H1 (cell line): Measurements from ENCODE around the gene UGT1A6. TPM values are rescaled to one million over a fixed set of nuclear protein-coding genes. Genes with fewer than 3 reads are reported as not detected.

ENCODE experiments used
- CTCF ChIA-PET: fragments of 300-600 bp; sonication (Branson Sonifier 250); formaldehyde crosslinking; loops from one replicate; lab custom pipeline; 2021; ENCODE audit not compliant: partially characterized antibody; lab: Charles Lee
- POLR2A ChIA-PET: fragments of 300-600 bp; sonication (Branson Sonifier 250); formaldehyde crosslinking; loops from one replicate; lab custom pipeline; 2021; ENCODE audit warnings: inconsistent platforms; ENCODE audit not compliant: partially characterized antibody; lab: Charles Lee
- DNase-seq, 2 experiments: peaks; one replicate each; pipeline versions ENCODE4 v3.0.0 to v3.0.0-alpha.2; 2010 to 2022; ENCODE audit warnings: low spot score in 2 of 2, low read depth in 1 of 2, mixed read lengths in 1 of 2
- FAIRE-seq: peaks from 2 replicates; lab custom pipeline; 2011; peaks lifted over from hg19 to GRCh38; lab: Jason Lieb, UNC
- H2AFZ ChIP-seq: 2 replicates; pipeline ENCODE4 v1.8.1; 2012; ENCODE audit warnings: low read length, inconsistent platforms
- H2AK5ac ChIP-seq: 2 replicates; pipeline ENCODE4 v1.6.1; 2013; ENCODE audit warnings: low read depth, low read length
- H2BK120ac ChIP-seq: replicated peaks from 2 replicates; pipeline ENCODE3; 2013; ENCODE audit warnings: low read depth, low read length, inconsistent platforms
- H2BK12ac ChIP-seq: 2 replicates; pipeline ENCODE4 v1.6.1; 2013; ENCODE audit warnings: low read depth, low read length
- H2BK15ac ChIP-seq: 2 replicates; pipeline ENCODE4 v1.6.1; 2013; ENCODE audit warnings: low read length
- H2BK20ac ChIP-seq: 2 replicates; pipeline ENCODE4 v1.6.1; 2013; ENCODE audit warnings: low read length
- H2BK5ac ChIP-seq: 2 replicates; pipeline ENCODE4 v1.6.1; 2013; ENCODE audit warnings: low read depth, low read length
- H3K14ac ChIP-seq: 2 replicates; pipeline ENCODE4 v1.6.1; 2013; ENCODE audit warnings: inconsistent platforms; ENCODE audit not compliant: insufficient read length
- H3K18ac ChIP-seq: 2 replicates; pipeline ENCODE4 v1.6.1; 2013; ENCODE audit warnings: low read length; ENCODE audit errors: extremely low read depth
- H3K23ac ChIP-seq: 2 replicates; pipeline ENCODE4 v1.6.1; 2013; ENCODE audit warnings: inconsistent platforms; ENCODE audit not compliant: insufficient read length
- H3K23me2 ChIP-seq: 2 replicates; pipeline ENCODE4 v1.6.1; 2013; ENCODE audit warnings: low read depth, low read length
- H3K27ac ChIP-seq: 2 replicates; pipeline ENCODE4 v1.6.1; 2011; ENCODE audit warnings: low read depth, low read length, inconsistent platforms
- H3K27me3 ChIP-seq, 4 experiments: replicated peaks in 1 of 4; 1 replicate in 1 of 4; 2 replicates in 3 of 4; pipeline versions ENCODE4 v1.6.1 to v1.8.1; 2011 to 2013; ENCODE audit warnings: low read length in 3 of 4, mild to moderate bottlenecking in 3 of 4, inconsistent platforms in 2 of 4, mixed read lengths in 2 of 4, moderate library complexity in 1 of 4; ENCODE audit not compliant: control insufficient read depth in 3 of 4, insufficient read depth in 3 of 4; ENCODE audit errors: extremely low read depth in 1 of 4
- H3K36me3 ChIP-seq, 4 experiments: 2 replicates each; pipeline versions ENCODE4 v1.6.1 to v1.8.1; 2011 to 2013; ENCODE audit warnings: mild to moderate bottlenecking in 4 of 4, low read length in 3 of 4, moderate library complexity in 2 of 4, control low read depth in 1 of 4, inconsistent platforms in 1 of 4; ENCODE audit not compliant: insufficient read depth in 4 of 4, control insufficient read depth in 2 of 4
- H3K4ac ChIP-seq: replicated peaks from 2 replicates; pipeline ENCODE3; 2013; ENCODE audit warnings: low read length, low read depth, mixed read lengths, inconsistent platforms; ENCODE audit not compliant: insufficient read length
- H3K4me1 ChIP-seq, 4 experiments: replicated peaks in 1 of 4; 1 replicate in 1 of 4; 2 replicates in 3 of 4; pipeline versions ENCODE4 v1.6.1 to v1.8.1; 2011 to 2013; ENCODE audit warnings: low read length in 3 of 4, inconsistent platforms in 2 of 4, mixed read lengths in 1 of 4; ENCODE audit not compliant: insufficient read depth in 4 of 4, control insufficient read depth in 3 of 4
- H3K4me2 ChIP-seq, 2 experiments: 2 replicates each; pipeline versions ENCODE4 v1.6.1 to v1.8.1; 2011 to 2013; ENCODE audit warnings: low read depth in 2 of 2, low read length in 2 of 2, control low read depth in 1 of 2, inconsistent platforms in 1 of 2, mild to moderate bottlenecking in 1 of 2; ENCODE audit not compliant: insufficient read depth in 1 of 2
- H3K4me3 ChIP-seq, 4 experiments: fragments of 200-600, 300-600 bp in 1 of 4; sonication (generic), shearing (Covaris generic), sonication (Bioruptor Twin) in 1 of 4; 2 replicates each; pipeline versions ENCODE4 v1.5.1 to v1.8.1; 2011 to 2016; ENCODE audit warnings: low read length in 4 of 4, low read depth in 3 of 4, control low read depth in 2 of 4, inconsistent platforms in 2 of 4, mild to moderate bottlenecking in 2 of 4, mixed read lengths in 1 of 4, moderate library complexity in 1 of 4; ENCODE audit not compliant: insufficient read depth in 2 of 4; ENCODE audit errors: extremely low read depth in 1 of 4
- H3K56ac ChIP-seq: replicated peaks from 2 replicates; pipeline ENCODE3; 2013; ENCODE audit warnings: low read depth, mild to moderate bottlenecking, mixed read lengths, low read length, inconsistent platforms; ENCODE audit not compliant: insufficient read length
- H3K79me1 ChIP-seq: 2 replicates; pipeline ENCODE4 v1.6.1; 2013; ENCODE audit warnings: low read depth, low read length, control low read depth
- H3K79me2 ChIP-seq, 2 experiments: 2 replicates each; pipeline versions ENCODE4 v1.6.1 to v1.8.1; 2012 to 2013; ENCODE audit warnings: low read length in 2 of 2, mild to moderate bottlenecking in 2 of 2, inconsistent platforms in 1 of 2; ENCODE audit not compliant: insufficient read depth in 2 of 2, control insufficient read depth in 1 of 2
- H3K9ac ChIP-seq, 4 experiments: replicated peaks in 1 of 4; 1 replicate in 1 of 4; 2 replicates in 3 of 4; pipeline versions ENCODE4 v1.6.1 to v1.8.1; 2011 to 2013; ENCODE audit warnings: low read depth in 3 of 4, low read length in 3 of 4, control low read depth in 2 of 4, mild to moderate bottlenecking in 2 of 4, moderate library complexity in 2 of 4, inconsistent platforms in 1 of 4; ENCODE audit errors: extremely low read depth in 1 of 4
- H3K9me3 ChIP-seq, 2 experiments: 2 replicates each; pipeline versions ENCODE4 v1.6.1 to v1.8.1; 2012 to 2013; ENCODE audit warnings: mild to moderate bottlenecking in 2 of 2, moderate library complexity in 2 of 2, control low read depth in 1 of 2, inconsistent platforms in 1 of 2, low read depth in 1 of 2, low read length in 1 of 2, mixed read lengths in 1 of 2; ENCODE audit not compliant: insufficient read depth in 2 of 2
- H4K20me1 ChIP-seq, 2 experiments: replicated peaks in 1 of 2; 2 replicates each; pipeline versions ENCODE3 to v1.8.1; 2011 to 2013; ENCODE audit warnings: inconsistent platforms in 2 of 2, low read length in 2 of 2, mild to moderate bottlenecking in 1 of 2; ENCODE audit not compliant: insufficient read depth in 2 of 2, control insufficient read depth in 1 of 2
- H4K5ac ChIP-seq: 2 replicates; pipeline ENCODE4 v1.6.1; 2013; ENCODE audit warnings: low read length, low read depth, mixed read lengths, inconsistent platforms; ENCODE audit not compliant: insufficient read length
- H4K8ac ChIP-seq: 2 replicates; pipeline ENCODE4 v1.8.0; 2013; ENCODE audit warnings: mild to moderate bottlenecking, moderate library complexity, low read length, inconsistent platforms; ENCODE audit not compliant: insufficient read depth; ENCODE audit errors: extremely low read depth
- H4K91ac ChIP-seq: replicated peaks from 2 replicates; pipeline ENCODE3; 2013; ENCODE audit warnings: low read length, mixed read lengths, inconsistent platforms; ENCODE audit not compliant: insufficient read length
- CHD1 ChIP-seq: IDR thresholded peaks from 2 replicates; pipeline ENCODE4 v1.6.1; 2012; ENCODE audit warnings: low read depth, low read length, improper control_type of control experiment
- CHD2 ChIP-seq: IDR thresholded peaks from 2 replicates; pipeline ENCODE4 v1.6.1; 2012; ENCODE audit warnings: low read length, improper control_type of control experiment
- E2F6 ChIP-seq: IDR thresholded peaks from 2 replicates; pipeline ENCODE4 v1.6.1; 2012; ENCODE audit warnings: inconsistent platforms
- GTF2F1 ChIP-seq: IDR thresholded peaks from 2 replicates; pipeline ENCODE4 v1.6.1; 2012; ENCODE audit warnings: low read depth, low read length, improper control_type of control experiment, borderline replicate concordance
- HDAC6 ChIP-seq: IDR thresholded peaks from one replicate; pipeline ENCODE4 v1.7.1; 2012; ENCODE audit warnings: low read depth, mild to moderate bottlenecking, inconsistent platforms, low read length, moderate library complexity
- SAP30 ChIP-seq: fragments of 300-600 bp; sonication (generic); IDR thresholded peaks from 2 replicates; pipeline ENCODE4 v1.7.1; 2012; ENCODE audit warnings: low read length, moderate library complexity, mild to moderate bottlenecking, inconsistent platforms; ENCODE audit not compliant: insufficient read depth, insufficient replicate concordance
- SP2 ChIP-seq: IDR thresholded peaks from 2 replicates; pipeline ENCODE4 v1.6.1; 2012; ENCODE audit warnings: mild to moderate bottlenecking, low read length, inconsistent platforms
- TBP ChIP-seq: IDR thresholded peaks from 2 replicates; pipeline ENCODE4 v1.6.1; 2011; ENCODE audit warnings: low read depth, low read length, improper control_type of control experiment
- TEAD4 ChIP-seq: IDR thresholded peaks from 2 replicates; pipeline ENCODE4 v1.6.1; 2012; ENCODE audit warnings: low read depth, low read length, inconsistent platforms, mixed read lengths
- WGBS, 2 experiments: shearing (Covaris generic) in 1 of 2; methylation state at CpG; one replicate each; pipeline versions ENCODE4 v1.1.6 to v1.1.7; 2013 to 2015; ENCODE audit warnings: low lambda C conversion rate in 2 of 2, mixed read lengths in 2 of 2, inconsistent platforms in 1 of 2, low coverage in 1 of 2, missing lambda C conversion rate in 1 of 2; ENCODE audit not compliant: insufficient replicate concordance in 2 of 2, insufficient coverage in 1 of 2, insufficient read length in 1 of 2; ENCODE audit errors: extremely low coverage in 1 of 2, missing lambda C conversion rate in 1 of 2; 5-methylcytosine and 5-hydroxymethylcytosine counted together
- polyA plus RNA-seq, 7 experiments: library from polyadenylated mRNA; depleted of rRNA in 3 of 7; stranded (reverse) in 5 of 7; unstranded in 2 of 7; fragments of >200 nt in 5 of 7; fragments of 200-250 nt in 2 of 7; gene quantifications; 1 replicate in 5 of 7; 2 replicates in 1 of 7; 4 replicates in 1 of 7; pipeline versions ENCODE4 v1.2.1 to v1.2.3, GENCODE V29; 2011 to 2013; ENCODE audit warnings: missing spikeins in 2 of 7, mixed read lengths in 2 of 7
- total RNA-seq: library from RNA; stranded (reverse); fragmentation: NEBNext Ultra II Directional; extraction: Animal tissue kit (Norgen Biotek cat#: 25700); gene quantifications from 2 replicates; pipeline ENCODE4 v1.2.1, GENCODE V29; 2021

UGT1A6 gene
- total and polyA plus RNA-seq, 2 of the 8 experiments (the other 6 are each of a cell fraction or from before 2014, with no cell fraction given), result not detected

- Histone ChIP-seq H4K20me1 (no peaks in the 10 kb centered on the region), H2BK20ac (no peak overlapping the region), H3K4ac (no peak overlapping the region), H3K4me2 (no peak overlapping the region), H2BK12ac (no peak overlapping the region), H2BK5ac (no peak overlapping the region), H2AFZ (no peak overlapping the region), H3K23me2 (no peaks in the 10 kb centered on the region), H3K79me1 (no peaks in the 10 kb centered on the region), H4K5ac (no peak overlapping the region), H3K56ac (no peak overlapping the region), H3K36me3 (no peaks in the 10 kb centered on the region), H3K14ac (no peak overlapping the region), H3K4me1 (no peaks in the 10 kb centered on the region), H2BK120ac (no peak overlapping the region), H3K23ac (no peak overlapping the region), H3K9ac (no peak overlapping the region), H3K9me3 (no peaks in the 10 kb centered on the region), H4K8ac (no peak overlapping the region), H3K18ac (no peak overlapping the region), H3K79me2 (no peaks in the 10 kb centered on the region), H3K4me3 (no peak overlapping the region), H3K27ac (no peak overlapping the region), H3K27me3 (no peaks in the 10 kb centered on the region), H2BK15ac (no peak overlapping the region), H2AK5ac (no peak overlapping the region), H4K91ac (no peak overlapping the region)
- POLR2A ChIA-PET, result no interaction called here
- 84% methylated on average over 6 of the region's 6 CpGs; no CpG with 5 or more reads in 1 of the 2 experiments for WGBS, 2 experiments
- CTCF ChIA-PET, result no interaction called here
- no peak for TF ChIP-seq CHD2
- no peak for TF ChIP-seq TEAD4
- no peak for TF ChIP-seq CHD1
- TF ChIP-seq SP2, result no peak
- TF ChIP-seq HDAC6, result no peak
- no peak for TF ChIP-seq TBP
- TF ChIP-seq E2F6, result no peak
- no peak for TF ChIP-seq GTF2F1
- no peak for TF ChIP-seq SAP30
- no peak for FAIRE-seq
- no peak for DNase-seq
Measured at GRCh38 chr2:233815861-233816260, 123.2 kb downstream of the UGT1A6 start.
